Measurements from ENCODE around the gene PDGFRA.

The PDGFRA gene

DNA sequence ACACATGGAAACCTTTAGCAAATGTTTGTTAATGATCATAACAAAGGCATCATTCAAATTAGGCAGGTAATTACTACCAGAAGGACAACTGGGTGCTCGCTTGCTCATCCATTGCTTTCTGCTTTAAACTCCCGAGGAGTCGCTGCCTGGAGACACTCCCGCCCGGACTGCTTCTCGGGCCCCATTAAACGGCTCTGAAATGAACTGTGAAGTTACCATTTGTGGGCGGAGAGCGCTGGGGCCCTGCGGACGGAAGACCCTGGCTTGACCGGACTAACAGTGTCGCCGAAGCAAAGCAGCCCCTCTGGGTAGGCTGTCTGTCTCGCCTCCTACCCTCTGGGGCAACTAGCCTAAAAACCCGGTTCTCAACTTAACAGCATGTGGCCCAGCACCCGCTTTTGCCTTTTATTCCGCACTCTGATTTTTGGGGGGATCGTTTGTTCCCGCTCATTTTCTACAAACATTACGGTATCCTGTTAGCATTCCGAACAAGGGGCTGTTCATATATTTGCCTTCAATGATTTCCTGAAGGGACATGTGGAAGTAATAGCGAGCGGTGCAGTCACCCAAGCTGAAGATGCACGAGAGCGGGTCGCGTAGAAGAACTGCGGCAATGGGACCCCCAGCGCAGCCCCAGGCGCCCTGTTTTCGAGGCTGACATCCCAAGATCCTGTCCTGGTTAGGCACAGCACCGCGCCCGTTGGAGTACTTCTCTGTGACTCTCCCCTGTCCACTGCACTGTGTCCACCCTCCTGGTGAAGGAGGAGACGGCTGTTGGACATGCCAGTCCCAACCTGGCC lies 1.6 kb upstream of the PDGFRA start:
- no peak for TF ChIP-seq CTCF (IDR thresholded peaks at IDR 0.05; ENCODE audit: low read length, missing control alignments)
- H3K4me3 ChIP-seq (replicated peaks; ENCODE audit: low read depth, low read length), result peak overlapping the region; percentile 98

GRCh38 chr4:54228056-54228527 lies 1.0 kb upstream of the PDGFRA start:
- peak overlapping the region; percentile 98 for H3K4me3 ChIP-seq (replicated peaks; ENCODE audit: low read depth, low read length)
- peak; percentile 90 for DNase-seq (ENCODE audit: low read depth)
- TF ChIP-seq CTCF (IDR thresholded peaks at IDR 0.05; ENCODE audit: low read length, missing control alignments), result peak; percentile 90

More for the DNA sequence above, 1.6 kb upstream of the PDGFRA start:
- peak; percentile 76 for DNase-seq (ENCODE audit: low read depth)

GRCh38 chr4:54228546-54228945 lies 547 bp upstream of the PDGFRA start:
- H3K4me3 ChIP-seq (replicated peaks; ENCODE audit: low read depth, low read length), result peak overlapping the region; percentile 98

GRCh38 chr4:54229631-54230483 lies 764 bp downstream of the PDGFRA start:
- peak; percentile 45 for DNase-seq (ENCODE audit: low read depth)
- H3K4me3 ChIP-seq (replicated peaks; ENCODE audit: low read depth, low read length), result peak overlapping the region; percentile 98
- no peak for TF ChIP-seq CTCF (IDR thresholded peaks at IDR 0.05; ENCODE audit: low read length, missing control alignments)

More at GRCh38 chr4:54228546-54228945, 547 bp upstream of the PDGFRA start:
- DNase-seq (ENCODE audit: low read depth), result no peak
- no peak for TF ChIP-seq CTCF (IDR thresholded peaks at IDR 0.05; ENCODE audit: low read length, missing control alignments)

DNA sequence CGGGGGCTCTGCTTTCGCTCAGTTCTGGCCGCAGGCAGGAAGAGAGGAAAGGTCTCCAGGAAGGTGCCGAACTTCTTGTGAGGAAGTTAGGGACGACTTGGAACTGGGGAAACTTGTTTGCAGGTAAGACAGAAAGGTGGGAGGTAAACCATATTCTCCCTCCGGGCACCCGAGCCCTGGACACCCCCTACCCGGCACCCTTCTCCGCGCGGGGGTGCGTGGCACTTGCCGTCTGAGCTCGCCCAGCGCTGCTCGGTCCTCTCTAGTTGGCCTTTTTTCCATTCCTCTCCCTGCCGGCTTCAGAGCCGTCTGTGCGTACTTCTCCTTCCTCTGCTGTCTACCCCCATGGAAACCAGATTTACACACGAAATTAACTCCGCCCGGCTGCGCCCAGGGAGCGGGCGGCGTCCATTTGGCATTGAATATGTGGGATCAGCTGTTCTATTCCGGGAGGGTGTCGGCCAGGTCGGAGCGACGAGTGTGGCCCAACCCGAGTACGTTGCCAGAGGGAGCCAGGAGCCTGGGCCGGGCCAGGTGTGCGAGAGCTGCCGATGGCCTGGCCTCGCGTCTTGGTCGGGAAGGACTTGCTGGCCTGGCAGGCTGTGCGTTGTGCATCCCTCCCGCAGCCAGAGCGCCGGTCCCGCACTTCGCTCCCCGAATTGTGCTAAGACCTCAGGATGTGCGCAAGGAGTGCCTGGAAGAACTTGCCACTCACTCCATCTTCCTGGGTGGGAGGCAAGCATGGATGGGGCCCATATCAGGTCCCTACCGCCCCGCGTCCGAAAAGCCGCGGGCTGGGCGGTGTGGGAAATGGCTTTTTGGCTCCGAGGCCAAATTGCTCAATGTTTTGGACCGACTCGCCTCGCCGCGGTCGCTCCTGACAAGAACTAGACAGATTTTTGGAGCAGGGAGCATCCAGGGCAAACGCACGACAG lies 1.7 kb downstream of the PDGFRA start:
- peak overlapping the region; percentile 98 for H3K4me3 ChIP-seq (replicated peaks; ENCODE audit: low read depth, low read length)
- peak; percentile 80 for DNase-seq (ENCODE audit: low read depth)
- TF ChIP-seq CTCF (IDR thresholded peaks at IDR 0.05; ENCODE audit: low read length, missing control alignments), result no peak

- no peak for TF ChIP-seq CTCF (IDR thresholded peaks at IDR 0.05; ENCODE audit: low read length, missing control alignments)
- H3K4me3 ChIP-seq (replicated peaks; ENCODE audit: low read depth, low read length), result peak overlapping the region; percentile 98
- no peak for DNase-seq (ENCODE audit: low read depth)
Measured at GRCh38 chr4:54231419-54231767, 2.3 kb downstream of the PDGFRA start.
